Endodermal cell (in vitro differentiated cells): ENCODE data around the gene HSPB7. TPM values are rescaled to one million over a fixed set of nuclear protein-coding genes. Genes with fewer than 3 reads are reported as not detected.
A peak's percentile ranks its signal among the peaks of the same experiment; 100 is the strongest.
"Not testable (repeated sequence)": the region's sequence is repeated elsewhere in the genome, so short reads cannot be mapped to it uniquely, and the experiment has no call there.

Experiments
- DNase-seq: peaks from one replicate; pipeline ENCODE4 v3.0.0-alpha.2; 2017
- H3K27ac ChIP-seq: 2 replicates; pipeline ENCODE4 v1.5.1; 2013; ENCODE audit warnings: mild to moderate bottlenecking, low read depth, low read length, moderate library complexity
- H3K27me3 ChIP-seq: 2 replicates; pipeline ENCODE4 v1.6.1; 2013; ENCODE audit warnings: mild to moderate bottlenecking, low read length, moderate library complexity; ENCODE audit not compliant: insufficient read depth, control insufficient read depth, poor library complexity, severe bottlenecking
- H3K36me3 ChIP-seq: 2 replicates; pipeline ENCODE4 v1.7.0; 2013; ENCODE audit warnings: mild to moderate bottlenecking, low read length, moderate library complexity; ENCODE audit not compliant: control insufficient read depth, insufficient read depth
- H3K4me1 ChIP-seq: one replicate; pipeline ENCODE4 v1.7.0; 2013; ENCODE audit warnings: low read length; ENCODE audit not compliant: control insufficient read depth, insufficient read depth
- H3K4me3 ChIP-seq: 2 replicates; pipeline ENCODE4 v1.5.1; 2013; ENCODE audit warnings: mild to moderate bottlenecking, low read length, moderate library complexity
- H3K9ac ChIP-seq: 2 replicates; pipeline ENCODE4 v1.6.1; 2013; ENCODE audit warnings: mild to moderate bottlenecking, low read length, moderate library complexity; ENCODE audit not compliant: poor library complexity, severe bottlenecking; ENCODE audit errors: extremely low read depth
- H3K9me3 ChIP-seq: 2 replicates; pipeline ENCODE4 v1.6.1; 2013; ENCODE audit warnings: mild to moderate bottlenecking, low read length, moderate library complexity; ENCODE audit not compliant: control insufficient read depth
- H3K27ac Mint-ChIP-seq: 2 replicates; pipeline ENCODE4 v1.8.0; 2020; ENCODE audit warnings: mixed read lengths
- H3K27me3 Mint-ChIP-seq: 2 replicates; pipeline ENCODE4 v1.8.0; 2021; ENCODE audit warnings: mild to moderate bottlenecking, mixed read lengths; ENCODE audit not compliant: insufficient read depth
- H3K36me3 Mint-ChIP-seq: 2 replicates; pipeline ENCODE4 v1.8.0; 2020; ENCODE audit warnings: low read depth, mixed read lengths
- H3K4me1 Mint-ChIP-seq: 2 replicates; pipeline ENCODE4 v1.8.0; 2020; ENCODE audit warnings: mixed read lengths
- H3K4me3 Mint-ChIP-seq: 2 replicates; pipeline ENCODE4 v1.8.0; 2020; ENCODE audit warnings: mild to moderate bottlenecking, moderate library complexity, mixed read lengths
- H3K9me3 Mint-ChIP-seq: 2 replicates; pipeline ENCODE4 v1.8.0; 2020; ENCODE audit warnings: mild to moderate bottlenecking, mixed read lengths
- WGBS, 2 experiments: methylation state at CpG; one replicate each; pipeline versions ENCODE4 v1.1.5 to v1.1.7; 2013; ENCODE audit warnings: missing lambda C conversion rate in 2 of 2, mixed read lengths in 1 of 2; ENCODE audit not compliant: insufficient coverage in 1 of 2, insufficient read length in 1 of 2; 5-methylcytosine and 5-hydroxymethylcytosine counted together
- total RNA-seq, 2 donors: library from RNA; stranded (reverse); fragmentation: NEBNext Ultra II Directional in 1 of 2; extraction: Animal tissue kit (Norgen Biotek cat#: 25700) in 1 of 2; gene quantifications; 2 replicates in 1 of 2; 3 replicates in 1 of 2; pipeline ENCODE4 v1.2.1, GENCODE V29; 2021
- TF ChIP-seq, protein P1 (sequence below): fragments of 200-600 bp; sonication (generic); conservative IDR thresholded peaks from 2 replicates; pipeline ENCODE4 v1.5.0; 2021; ENCODE audit warnings: antibody characterized with exemption, mild to moderate bottlenecking

HSPB7 gene
- total RNA-seq, 2 donors from 2014 or later = 0.15 TPM; not detected in 1

DNA sequence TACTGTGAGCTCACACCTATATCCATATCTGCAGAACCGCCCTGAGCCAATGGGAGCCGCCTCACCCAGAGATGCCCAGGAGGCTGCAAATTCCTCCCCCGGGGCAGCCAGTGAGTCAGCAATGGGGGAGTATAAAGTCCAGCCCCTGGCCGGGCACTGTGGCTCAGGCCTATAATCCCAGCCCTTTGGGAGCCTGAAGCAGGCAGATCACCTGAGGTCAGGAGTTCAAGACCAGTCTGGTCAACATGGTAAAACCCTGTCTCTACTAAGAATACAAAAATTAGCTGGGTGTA, 20.7 kb upstream of the HSPB7 start:
- no peak for DNase-seq
- Mint-ChIP-seq H3K4me3 (no peak overlapping the region), H3K9me3 (no peaks in the 10 kb centered on the region), H3K4me1 (no peaks in the 10 kb centered on the region), H3K36me3 (no peaks in the 10 kb centered on the region), H3K27ac (no peak overlapping the region), H3K27me3 (peaks cover 15% of the 10 kb centered on the region)
- no peak overlapping the region for H3K27ac ChIP-seq
- 83% methylated on average over 2 to 4 of the region's 4 CpGs for WGBS, 2 experiments
- no peaks in the 10 kb centered on the region for H3K36me3 ChIP-seq
- H3K9me3 ChIP-seq = no peaks in the 10 kb centered on the region
- H3K27me3 ChIP-seq = no peaks in the 10 kb centered on the region
- H3K9ac ChIP-seq = no peak overlapping the region
- TF ChIP-seq, protein P1, sequence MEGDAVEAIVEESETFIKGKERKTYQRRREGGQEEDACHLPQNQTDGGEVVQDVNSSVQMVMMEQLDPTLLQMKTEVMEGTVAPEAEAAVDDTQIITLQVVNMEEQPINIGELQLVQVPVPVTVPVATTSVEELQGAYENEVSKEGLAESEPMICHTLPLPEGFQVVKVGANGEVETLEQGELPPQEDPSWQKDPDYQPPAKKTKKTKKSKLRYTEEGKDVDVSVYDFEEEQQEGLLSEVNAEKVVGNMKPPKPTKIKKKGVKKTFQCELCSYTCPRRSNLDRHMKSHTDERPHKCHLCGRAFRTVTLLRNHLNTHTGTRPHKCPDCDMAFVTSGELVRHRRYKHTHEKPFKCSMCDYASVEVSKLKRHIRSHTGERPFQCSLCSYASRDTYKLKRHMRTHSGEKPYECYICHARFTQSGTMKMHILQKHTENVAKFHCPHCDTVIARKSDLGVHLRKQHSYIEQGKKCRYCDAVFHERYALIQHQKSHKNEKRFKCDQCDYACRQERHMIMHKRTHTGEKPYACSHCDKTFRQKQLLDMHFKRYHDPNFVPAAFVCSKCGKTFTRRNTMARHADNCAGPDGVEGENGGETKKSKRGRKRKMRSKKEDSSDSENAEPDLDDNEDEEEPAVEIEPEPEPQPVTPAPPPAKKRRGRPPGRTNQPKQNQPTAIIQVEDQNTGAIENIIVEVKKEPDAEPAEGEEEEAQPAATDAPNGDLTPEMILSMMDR = no peak
- H3K4me1 ChIP-seq = no peaks in the 10 kb centered on the region
- H3K4me3 ChIP-seq = no peak overlapping the region

DNA sequence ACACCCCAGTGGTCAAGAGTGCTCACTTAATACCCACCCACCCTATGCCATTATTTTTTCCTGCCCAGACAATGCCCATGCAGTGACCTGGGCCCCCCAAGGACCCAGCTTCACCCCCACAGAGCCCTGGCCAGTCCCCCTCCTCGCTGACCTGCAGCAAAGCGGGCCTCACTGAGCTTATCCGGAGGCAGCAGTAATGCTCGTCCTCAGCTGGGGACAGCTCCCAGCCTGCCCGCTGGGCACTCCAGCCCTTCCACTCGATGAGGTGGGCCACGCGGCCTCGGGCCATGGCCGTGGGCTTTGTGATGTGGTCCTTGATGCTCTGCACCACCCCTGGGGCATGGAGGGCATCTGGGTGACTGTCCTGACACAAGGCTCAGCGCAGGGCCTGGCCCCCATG, 18.6 kb upstream of the HSPB7 start:
- H3K36me3 Mint-ChIP-seq, H3K27me3 Mint-ChIP-seq, H3K4me1 ChIP-seq, H3K9me3 ChIP-seq, H3K9me3 Mint-ChIP-seq, H3K27ac Mint-ChIP-seq, H3K4me1 Mint-ChIP-seq, H3K4me3 Mint-ChIP-seq, H3K4me3 ChIP-seq, H3K27me3 ChIP-seq, H3K27ac ChIP-seq, H3K36me3 ChIP-seq, DNase-seq, H3K9ac ChIP-seq: not testable (repeated sequence)
- 88% methylated on average over 6 of the region's 11 CpGs; no CpG with 5 or more reads in 1 of the 2 experiments for WGBS, 2 experiments

DNA sequence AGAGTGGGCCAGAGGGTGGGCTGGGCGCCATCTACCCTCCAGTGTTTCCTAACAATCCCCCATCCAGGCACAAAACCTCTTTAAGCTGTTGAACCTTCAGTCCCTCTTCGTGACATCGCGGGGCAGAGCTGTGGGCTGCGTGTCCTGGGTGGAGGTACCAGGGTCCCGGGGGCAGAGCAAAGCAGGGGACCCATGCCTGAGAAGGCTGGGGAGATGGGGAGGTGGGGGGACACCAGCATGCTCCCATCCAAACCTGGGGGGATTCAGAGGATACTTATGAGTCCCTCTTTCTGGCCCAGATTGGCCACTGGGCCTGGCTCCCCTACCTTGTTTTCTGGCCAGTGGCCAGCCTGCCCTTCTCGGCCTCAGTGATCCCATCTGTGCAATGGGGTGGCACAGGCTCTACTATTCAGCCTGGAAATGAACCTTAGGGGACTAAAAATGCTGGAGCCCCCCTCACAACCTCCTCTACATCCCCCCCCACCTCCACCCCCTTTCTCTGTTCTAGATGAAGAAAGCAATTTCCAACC, 15.3 kb upstream of the HSPB7 start:
- H3K27ac ChIP-seq, H3K27me3 ChIP-seq, DNase-seq, H3K9me3 Mint-ChIP-seq, H3K36me3 ChIP-seq, H3K36me3 Mint-ChIP-seq, H3K27ac Mint-ChIP-seq, H3K4me1 ChIP-seq, H3K9ac ChIP-seq, H3K4me3 ChIP-seq, H3K4me1 Mint-ChIP-seq, H3K9me3 ChIP-seq, H3K4me3 Mint-ChIP-seq, H3K27me3 Mint-ChIP-seq: not testable (repeated sequence)
- WGBS, 2 experiments = 0 to 62% methylated on average over 1 to 7 of the region's 7 CpGs

- H3K27me3 Mint-ChIP-seq = peaks cover 7% of the 10 kb centered on the region
- H3K4me3 ChIP-seq = no peak overlapping the region
- no peaks in the 10 kb centered on the region for H3K9me3 Mint-ChIP-seq
- DNase-seq = peak; percentile 99
- H3K4me3 Mint-ChIP-seq = no peak overlapping the region
- no peaks in the 10 kb centered on the region for H3K27me3 ChIP-seq
- no peaks in the 10 kb centered on the region for H3K36me3 ChIP-seq
- H3K4me1 Mint-ChIP-seq = peaks cover 9% of the 10 kb centered on the region
- H3K27ac ChIP-seq = no peak overlapping the region
- no peaks in the 10 kb centered on the region for H3K9me3 ChIP-seq
- 67 to 70% methylated on average over 8 to 18 of the region's 18 CpGs for WGBS, 2 experiments
- no peaks in the 10 kb centered on the region for H3K36me3 Mint-ChIP-seq
- no peaks in the 10 kb centered on the region for H3K4me1 ChIP-seq
- H3K9ac ChIP-seq = no peak overlapping the region
- no peak overlapping the region for H3K27ac Mint-ChIP-seq
- TF ChIP-seq, protein P1 = peak; percentile 95
These were observed 14.7 kb upstream of the HSPB7 start for GRCh38 chr1:16032388-16033102.
